Natural killer cell (primary cell): ENCODE data around the gene TNIK. TPM values are rescaled to one million over a fixed set of nuclear protein-coding genes. Genes with fewer than 3 reads are reported as not detected.

Source experiments
- ATAC-seq, 3 donors: fragments of 150-1000 bp in 2 of 3; fragments of 200-7000 bp in 1 of 3; cut with Tn5 transposase; 1 replicate in 1 of 3; 2 replicates in 2 of 3; pipeline ENCODE4 v1.10.0; 2021; ENCODE audit warnings: mild to moderate bottlenecking in 2 of 3, moderate library complexity in 2 of 3
- DNase-seq, 2 donors: peaks; one replicate each; pipeline versions ENCODE4 v3.0.0 to v3.0.0-alpha.2; 2013 to 2021; ENCODE audit warnings: mixed read lengths in 1 of 2
- H3K27ac ChIP-seq: one replicate; pipeline ENCODE4 v1.5.1; 2013; ENCODE audit warnings: mild to moderate bottlenecking, low read length
- H3K27me3 ChIP-seq: one replicate; pipeline ENCODE4 v1.6.1; 2013; ENCODE audit warnings: low read length; ENCODE audit not compliant: control insufficient read depth, insufficient read depth
- H3K36me3 ChIP-seq: one replicate; pipeline ENCODE4 v1.6.1; 2013; ENCODE audit warnings: low read length; ENCODE audit not compliant: control insufficient read depth, insufficient read depth
- H3K4me1 ChIP-seq: one replicate; pipeline ENCODE4 v1.6.1; 2013; ENCODE audit warnings: low read length; ENCODE audit not compliant: control insufficient read depth, insufficient read depth
- H3K4me3 ChIP-seq: one replicate; pipeline ENCODE4 v1.5.1; 2013; ENCODE audit warnings: low read length
- H3K9me3 ChIP-seq: one replicate; pipeline ENCODE4 v1.6.1; 2013; ENCODE audit warnings: low read length; ENCODE audit not compliant: control insufficient read depth, insufficient read depth
- H3K27ac Mint-ChIP-seq, 2 donors: one replicate each; pipeline ENCODE4 v1.8.0; 2022; ENCODE audit warnings: mild to moderate bottlenecking in 2 of 2, mixed read lengths in 2 of 2, moderate library complexity in 1 of 2
- H3K27me3 Mint-ChIP-seq, 2 donors: one replicate each; pipeline ENCODE4 v1.8.0; 2022; ENCODE audit warnings: low read depth in 2 of 2, mixed read lengths in 2 of 2
- H3K36me3 Mint-ChIP-seq: one replicate; pipeline ENCODE4 v1.8.0; 2022; ENCODE audit warnings: mixed read lengths
- H3K4me1 Mint-ChIP-seq, 2 donors: one replicate each; pipeline ENCODE4 v1.8.0; 2022; ENCODE audit warnings: mixed read lengths in 2 of 2
- H3K4me3 Mint-ChIP-seq: one replicate; pipeline ENCODE4 v1.8.0; 2022; ENCODE audit warnings: mild to moderate bottlenecking, moderate library complexity, mixed read lengths
- H3K9me3 Mint-ChIP-seq, 2 donors: one replicate each; pipeline ENCODE4 v1.8.0; 2022; ENCODE audit warnings: mixed read lengths in 2 of 2
- WGBS: methylation state at CpG from one replicate; pipeline ENCODE4 v1.1.7; 2013; ENCODE audit warnings: missing lambda C conversion rate; ENCODE audit not compliant: insufficient coverage; 5-methylcytosine and 5-hydroxymethylcytosine counted together
- intact Hi-C: fragments of 100-400 bp; cut with micrococcal nuclease; formaldehyde crosslinking; loops from one replicate; pipeline ENCODE4 v1.14.2; 2022
- total RNA-seq, 4 donors: library from RNA; stranded (reverse); fragments of 120-200 nt in 1 of 4; gene quantifications; one replicate each; pipeline versions ENCODE4 v1.2.3 to v1.2.4, GENCODE V29; 2013 to 2022
- TF ChIP-seq, protein P1 (sequence below): fragments of 200-600 bp; IDR thresholded peaks from one replicate; pipeline ENCODE4 v1.8.0; 2022; ENCODE audit warnings: antibody characterized with exemption

The TNIK gene
- total RNA-seq, 3 donors from 2014 or later (not counting 1 experiment from before 2014, with no cell fraction given) = 93.7 to 122 (median 119) TPM

DNA sequence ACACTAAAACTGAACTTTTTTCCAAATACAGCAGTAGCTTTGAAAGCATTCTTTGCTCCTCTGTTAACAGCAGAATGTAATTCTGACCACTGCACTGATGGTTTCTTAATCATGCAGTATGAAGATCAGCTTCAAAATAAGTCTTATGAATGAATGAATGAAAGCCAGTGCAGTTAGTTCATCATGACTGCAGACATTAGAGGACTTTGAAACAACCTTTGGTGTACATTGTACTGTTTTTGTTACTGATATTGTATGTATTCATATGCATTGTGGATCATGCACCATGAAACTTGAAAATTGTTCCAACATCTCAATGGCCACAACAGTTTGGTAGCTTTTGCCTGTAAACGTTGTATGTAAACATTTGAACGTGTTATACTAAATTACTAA, 1.3 kb upstream of the TNIK start:
- intact Hi-C loops = loop anchor here (1.0 kb wide), 1 partner anchor 19 kb away; no protein-coding TSS in a partner anchor
- Histone ChIP-seq H3K4me3 (peak overlapping the region; percentile 93), H3K27ac (peak overlapping the region; percentile 62), H3K36me3 (no peaks in the 10 kb centered on the region), H3K9me3 (no peaks in the 10 kb centered on the region), H3K4me1 (peaks cover 26% of the 10 kb centered on the region), H3K27me3 (no peaks in the 10 kb centered on the region)
- Mint-ChIP-seq H3K27me3 (no peaks in the 10 kb centered on the region), H3K4me1 (peaks cover 19 to 50% of the 10 kb centered on the region in 2 donors), H3K9me3 (no peaks in the 10 kb centered on the region), H3K27ac (peak overlapping the region in 1 of 2 donors; percentile 97), H3K36me3 (no peaks in the 10 kb centered on the region), H3K4me3 (peak overlapping the region; percentile 93)
- TF ChIP-seq, protein P1, sequence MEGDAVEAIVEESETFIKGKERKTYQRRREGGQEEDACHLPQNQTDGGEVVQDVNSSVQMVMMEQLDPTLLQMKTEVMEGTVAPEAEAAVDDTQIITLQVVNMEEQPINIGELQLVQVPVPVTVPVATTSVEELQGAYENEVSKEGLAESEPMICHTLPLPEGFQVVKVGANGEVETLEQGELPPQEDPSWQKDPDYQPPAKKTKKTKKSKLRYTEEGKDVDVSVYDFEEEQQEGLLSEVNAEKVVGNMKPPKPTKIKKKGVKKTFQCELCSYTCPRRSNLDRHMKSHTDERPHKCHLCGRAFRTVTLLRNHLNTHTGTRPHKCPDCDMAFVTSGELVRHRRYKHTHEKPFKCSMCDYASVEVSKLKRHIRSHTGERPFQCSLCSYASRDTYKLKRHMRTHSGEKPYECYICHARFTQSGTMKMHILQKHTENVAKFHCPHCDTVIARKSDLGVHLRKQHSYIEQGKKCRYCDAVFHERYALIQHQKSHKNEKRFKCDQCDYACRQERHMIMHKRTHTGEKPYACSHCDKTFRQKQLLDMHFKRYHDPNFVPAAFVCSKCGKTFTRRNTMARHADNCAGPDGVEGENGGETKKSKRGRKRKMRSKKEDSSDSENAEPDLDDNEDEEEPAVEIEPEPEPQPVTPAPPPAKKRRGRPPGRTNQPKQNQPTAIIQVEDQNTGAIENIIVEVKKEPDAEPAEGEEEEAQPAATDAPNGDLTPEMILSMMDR = no peak
- WGBS = 46% methylated on average over 2 of the region's 2 CpGs
- DNase-seq (peak in 1 of 2 donors; percentile 19), ATAC-seq (no peak)

DNA sequence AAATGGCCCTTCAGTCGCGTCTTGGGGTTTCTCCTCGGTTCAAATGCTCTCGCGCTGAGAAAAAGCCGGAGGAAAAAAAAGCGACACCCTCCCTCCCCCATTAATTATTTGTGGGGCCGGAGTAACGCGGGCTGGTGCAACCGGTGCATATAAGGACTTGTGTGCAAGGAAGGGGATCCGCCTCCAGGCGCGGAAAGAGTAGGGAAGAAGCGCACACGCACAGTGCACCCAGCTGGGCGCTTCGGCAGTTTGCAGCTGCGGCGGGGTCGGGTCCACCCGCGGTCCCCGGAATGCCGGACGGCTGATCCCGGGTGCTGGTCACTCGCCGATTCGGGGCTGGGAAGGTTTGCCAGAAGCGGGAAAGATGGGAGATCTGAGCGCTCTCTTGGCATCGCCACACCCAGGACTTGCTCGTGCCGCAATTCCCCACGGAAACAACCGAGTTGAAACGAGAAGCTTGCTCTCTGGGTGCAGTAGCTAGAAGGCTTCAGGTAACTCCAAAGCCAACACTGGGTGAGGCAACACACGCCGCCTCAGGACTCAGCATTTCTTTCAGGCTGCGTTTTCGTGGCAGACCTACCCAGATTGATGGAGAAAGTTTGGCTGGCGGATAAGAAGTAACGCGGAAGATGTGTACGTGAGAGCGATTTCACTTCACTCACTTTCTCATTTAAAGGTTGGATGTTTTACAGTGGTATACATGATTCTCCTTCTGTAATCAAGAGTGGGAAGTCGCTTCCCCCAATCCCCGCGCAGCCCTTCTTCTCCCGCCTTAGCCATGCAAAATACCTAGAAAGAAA, 720 bp upstream of the TNIK start:
- Mint-ChIP-seq H3K4me1 (peaks cover 19 to 56% of the 10 kb centered on the region in 2 donors), H3K27ac (peak overlapping the region in 1 of 2 donors; percentile 97), H3K9me3 (no peaks in the 10 kb centered on the region), H3K4me3 (peak overlapping the region; percentile 93), H3K27me3 (no peaks in the 10 kb centered on the region), H3K36me3 (no peaks in the 10 kb centered on the region)
- no peaks in the 10 kb centered on the region for H3K9me3 ChIP-seq
- intact Hi-C loops = loop anchor here (1.0 kb wide), 1 partner anchor 19 kb away; no protein-coding TSS in a partner anchor
- peak overlapping the region; percentile 93 for H3K4me3 ChIP-seq
- peak; percentile 17 to 45 (median 25) for ATAC-seq
- H3K36me3 ChIP-seq = no peaks in the 10 kb centered on the region
- peak; percentile 24 to 68 for DNase-seq
- TF ChIP-seq, protein P1 = no peak
- H3K27me3 ChIP-seq = no peaks in the 10 kb centered on the region
- WGBS = under 1% methylated on average over 40 of the region's 51 CpGs
- peak overlapping the region; percentile 62 for H3K27ac ChIP-seq
- H3K4me1 ChIP-seq = peaks cover 31% of the 10 kb centered on the region

DNA sequence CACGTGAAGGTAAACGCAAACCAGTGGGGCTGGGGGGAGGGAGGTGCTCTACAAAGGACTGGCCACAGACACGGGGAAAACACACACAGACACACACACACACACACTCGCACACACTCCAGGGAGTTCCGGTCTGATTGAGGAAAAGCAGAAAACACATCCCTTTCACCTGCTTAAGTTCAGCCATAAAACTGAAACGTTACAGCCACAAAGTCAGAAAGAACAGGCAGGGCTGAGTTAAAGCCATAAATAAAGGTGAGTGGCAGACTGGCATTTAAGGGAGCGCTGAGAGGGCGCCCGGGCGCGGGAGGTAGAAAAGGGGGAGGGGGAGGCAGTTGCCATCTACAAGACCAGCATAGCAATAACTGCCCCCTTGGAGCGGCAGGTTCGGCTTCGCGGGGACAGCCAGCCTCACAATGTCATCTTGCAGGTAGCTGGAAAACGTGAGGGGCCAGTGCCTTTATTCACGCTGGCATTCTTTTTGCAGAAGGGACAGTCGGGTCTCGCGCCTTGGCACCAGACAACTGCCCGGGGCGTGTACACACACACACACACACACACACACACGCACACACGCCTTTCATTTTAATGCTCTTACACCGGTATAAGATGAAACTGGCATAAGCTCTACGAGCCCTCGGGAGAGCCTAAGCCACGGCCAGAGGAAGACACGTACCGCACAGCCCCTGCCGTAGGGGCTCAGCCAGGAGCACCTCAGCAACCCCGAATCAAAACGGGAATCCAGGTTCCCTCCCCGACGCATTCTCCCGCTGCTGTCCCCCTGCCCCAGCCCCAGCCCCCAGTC, 866 bp downstream of the TNIK start:
- DNase-seq (peak; percentile 43 to 83), ATAC-seq (peak; percentile 10 to 25 (median 19))
- Mint-ChIP-seq H3K4me1 (peaks cover 19 to 69% of the 10 kb centered on the region in 2 donors), H3K9me3 (no peaks in the 10 kb centered on the region), H3K4me3 (peak overlapping the region; percentile 93), H3K36me3 (no peaks in the 10 kb centered on the region), H3K27me3 (no peaks in the 10 kb centered on the region), H3K27ac (peak overlapping the region in 1 of 2 donors; percentile 97)
- Histone ChIP-seq H3K9me3 (no peaks in the 10 kb centered on the region), H3K4me1 (peaks cover 36% of the 10 kb centered on the region), H3K27me3 (no peaks in the 10 kb centered on the region), H3K27ac (peak overlapping the region; percentile 62), H3K36me3 (no peaks in the 10 kb centered on the region), H3K4me3 (peak overlapping the region; percentile 93)
- TF ChIP-seq, protein P1 = no peak
- WGBS = under 1% methylated on average over 33 of the region's 36 CpGs
- intact Hi-C loops = loop anchor here (5.0 to 10.0 kb wide), 3 partner anchors 275 to 552 kb away; partner anchors contain the start of genes EIF5A2 and PLD1
